ENCODE data around the gene RARG. TPM values are rescaled to one million over a fixed set of nuclear protein-coding genes. Genes with fewer than 3 reads are reported as not detected.

Gene RARG
- total and polyA plus RNA-seq, 2 donors (not counting 3 experiments of a cell fraction or from before 2014, with no cell fraction given): 9.9 to 19.5 TPM

DNA sequence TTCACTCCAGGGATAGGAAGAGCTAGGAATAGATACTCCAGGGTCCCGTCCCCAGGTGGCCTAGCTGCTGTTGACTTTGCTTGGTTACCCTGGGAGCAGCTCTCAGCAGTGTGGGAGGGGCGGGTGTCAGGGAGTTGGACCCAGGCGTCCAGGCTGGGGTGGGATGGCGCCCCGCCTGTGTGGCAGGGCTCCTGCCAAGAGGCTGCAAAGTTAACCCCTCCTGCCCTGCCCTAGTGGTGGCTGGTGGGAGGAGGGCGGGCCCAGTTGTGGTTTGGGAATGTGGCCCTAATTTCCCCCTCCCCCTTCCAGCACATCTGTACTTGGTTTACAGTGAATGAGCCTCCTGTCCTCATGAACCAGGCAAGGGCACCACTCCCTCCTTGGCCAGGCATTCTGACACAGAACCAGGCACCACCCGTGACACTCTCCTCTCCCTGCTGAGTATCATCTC lies 1.7 kb upstream of the RARG start:
- Histone ChIP-seq H3K9me3 (replicated peaks; ENCODE audit: control insufficient read depth, insufficient read depth, low read length) (no peaks in the 10 kb centered on the region), H3K9me1 (replicated peaks; ENCODE audit: control insufficient read depth, extremely low read depth, insufficient read depth, low read length) (no peaks in the 10 kb centered on the region), H3K4me3 (replicated peaks in 1 of 3; ENCODE audit: insufficient read depth in 1 of 3, low read depth in 1 of 3, low read length in 3 of 3) (no peak overlapping the region), H4K20me1 (replicated peaks; ENCODE audit: control insufficient read depth, extremely low read depth, insufficient read depth, low read length) (no peaks in the 10 kb centered on the region), H3K27ac (ENCODE audit: insufficient read depth, low read depth, low read length) (no peak overlapping the region), H3K79me2 (ENCODE audit: control insufficient read depth, insufficient read depth, low read length) (no peaks in the 10 kb centered on the region), H3K36me3 (ENCODE audit: control insufficient read depth in 2 of 2, extremely low read depth in 1 of 2, insufficient read depth in 2 of 2, low read length in 2 of 2) (no peaks in the 10 kb centered on the region), H2AFZ (ENCODE audit: low read depth, low read length) (no peak overlapping the region), H3K27me3 (ENCODE audit: control insufficient read depth in 2 of 2, insufficient read depth in 2 of 2, low read length in 2 of 2) (peaks cover 19 to 22% of the 10 kb centered on the region in 2 experiments), H3K4me1 (ENCODE audit: control insufficient read depth, extremely low read depth, insufficient read depth, low read length) (no peaks in the 10 kb centered on the region), H3K9ac (replicated peaks; ENCODE audit: extremely low read depth, insufficient read depth, low read length) (no peak overlapping the region), H3K4me2 (ENCODE audit: insufficient read depth, low read length) (no peak overlapping the region)
- ChIA-PET CTCF (interaction anchor here (1.2 to 1.7 kb wide), 3 partner anchors 9 to 27 kb away, joined by 3 to 8 read pairs (median 6); no protein-coding TSS in a partner anchor), POLR2A (no interaction called here)
- FAIRE-seq (no peak), DNase-seq (ENCODE audit: low read depth, low spot score) (no peak)
- no TSS peak for BruUV-seq (replicated peaks)
- intact Hi-C loops (cut with micrococcal nuclease): no loop called here
- dilution Hi-C loops (cut with MboI; ENCODE audit: extremely low pct_ligation_motif_present, low sequenced_read_pairs): no loop called here
- TF ChIP-seq GATA2 (IDR thresholded peaks at IDR 0.05; ENCODE audit: insufficient read depth, insufficient read length, low read depth, low read length) (no peak), POLR2A (IDR thresholded peaks at IDR 0.05; ENCODE audit: low read depth, low read length) (no peak), EZH2 (IDR thresholded peaks at IDR 0.05; ENCODE audit: borderline replicate concordance, low read depth, low read length, severe bottlenecking) (no peak), JUN (IDR thresholded peaks at IDR 0.05; ENCODE audit: borderline replicate concordance, insufficient read depth, insufficient read length, low read depth) (no peak), MAX (IDR thresholded peaks at IDR 0.05; ENCODE audit: insufficient read depth, insufficient read length) (no peak), FOS (IDR thresholded peaks at IDR 0.05; ENCODE audit: borderline replicate concordance, insufficient read depth, low read length) (no peak), CTCF (IDR thresholded peaks at IDR 0.05; ENCODE audit: extremely low read depth in 1 of 2, insufficient read depth in 1 of 2, low read depth in 1 of 2, low read length in 2 of 2) (no peak)
